MCF 10A (cell line): ENCODE data around the gene SPATA31C1. TPM values are rescaled to one million over a fixed set of nuclear protein-coding genes. Genes with fewer than 3 reads are reported as not detected.
"Not testable (repeated sequence)": the region's sequence is repeated elsewhere in the genome, so short reads cannot be mapped to it uniquely, and the experiment has no call there.

ENCODE experiments used
- BruUV-seq: library from RNA; stranded (reverse); fragments of 400-500 nt; replicated peaks from 2 replicates; lab custom pipeline; 2021; lab: Mats Ljungman, UMichigan
- CTCF ChIA-PET: fragments of 300-600 bp; sonication (Branson Sonifier 250); formaldehyde crosslinking; extraction: SDS; loops from one replicate; lab custom pipeline; 2021; ENCODE audit warnings: antibody characterized with exemption, inconsistent platforms; lab: Yijun Ruan, JAX
- POLR2A ChIA-PET: fragments of 300-600, 350-650 bp; sonication (Branson Sonifier 250); formaldehyde crosslinking; extraction: SDS; loops from one replicate; lab custom pipeline; 2020; ENCODE audit warnings: antibody characterized with exemption, inconsistent platforms; lab: Yijun Ruan, JAX
- DNase-seq: peaks from one replicate; pipeline ENCODE4 v3.0.0-alpha.2; 2018; ENCODE audit not compliant: unreplicated experiment
- H3K27ac Mint-ChIP-seq: one replicate; pipeline ENCODE4 v1.8.0; 2022; ENCODE audit warnings: mild to moderate bottlenecking, low read depth, mixed read lengths; ENCODE audit not compliant: unreplicated experiment
- H3K27me3 Mint-ChIP-seq: one replicate; pipeline ENCODE4 v1.8.0; 2022; ENCODE audit warnings: mixed read lengths; ENCODE audit not compliant: insufficient read depth, unreplicated experiment
- H3K36me3 Mint-ChIP-seq: one replicate; pipeline ENCODE4 v1.8.0; 2022; ENCODE audit warnings: mild to moderate bottlenecking, moderate library complexity, mixed read lengths; ENCODE audit not compliant: insufficient read depth, unreplicated experiment
- H3K4me1 Mint-ChIP-seq: one replicate; pipeline ENCODE4 v1.8.0; 2022; ENCODE audit warnings: mixed read lengths; ENCODE audit not compliant: insufficient read depth, unreplicated experiment
- H3K4me3 Mint-ChIP-seq: one replicate; pipeline ENCODE4 v1.8.0; 2022; ENCODE audit warnings: mild to moderate bottlenecking, moderate library complexity, mixed read lengths; ENCODE audit not compliant: unreplicated experiment
- H3K9me3 Mint-ChIP-seq: one replicate; pipeline ENCODE4 v1.8.0; 2022; ENCODE audit warnings: mixed read lengths; ENCODE audit not compliant: unreplicated experiment
- intact Hi-C: fragments of 100-400 bp; cut with micrococcal nuclease; formaldehyde crosslinking; loops from 2 replicates; pipeline ENCODE4 v1.14.1; 2022
- total RNA-seq: library from RNA; stranded (reverse); gene quantifications from 2 replicates; pipeline ENCODE4 v1.2.3, GENCODE V29; 2022
- TF ChIP-seq, protein P1 (sequence below): fragments of 200-600 bp; IDR thresholded peaks from one replicate; pipeline ENCODE4 v1.8.0; 2022; ENCODE audit warnings: antibody characterized with exemption, mild to moderate bottlenecking; ENCODE audit not compliant: unreplicated experiment

SPATA31C1 gene
- total RNA-seq, 1 experiment from 2014 or later = not detected

GRCh38 chr9:87894998-87895625 is 22.6 kb upstream of the SPATA31C1 start:
- Mint-ChIP-seq H3K9me3 (peaks cover 7% of the 10 kb centered on the region), H3K4me3 (no peak overlapping the region), H3K36me3 (no peaks in the 10 kb centered on the region), H3K4me1 (peaks cover 5% of the 10 kb centered on the region), H3K27ac (no peak overlapping the region), H3K27me3 (no peaks in the 10 kb centered on the region)
- DNase-seq = no peak
- ChIA-PET POLR2A (interaction anchor here (0.7 to 0.9 kb wide), 2 partner anchors 16 to 181 kb away, joined by 4 to 5 read pairs; no protein-coding TSS in a partner anchor), CTCF (interaction anchor here (0.6 kb wide), 1 partner anchor 401 kb away, joined by 3 read pairs; no protein-coding TSS in a partner anchor)
- TF ChIP-seq, protein P1, sequence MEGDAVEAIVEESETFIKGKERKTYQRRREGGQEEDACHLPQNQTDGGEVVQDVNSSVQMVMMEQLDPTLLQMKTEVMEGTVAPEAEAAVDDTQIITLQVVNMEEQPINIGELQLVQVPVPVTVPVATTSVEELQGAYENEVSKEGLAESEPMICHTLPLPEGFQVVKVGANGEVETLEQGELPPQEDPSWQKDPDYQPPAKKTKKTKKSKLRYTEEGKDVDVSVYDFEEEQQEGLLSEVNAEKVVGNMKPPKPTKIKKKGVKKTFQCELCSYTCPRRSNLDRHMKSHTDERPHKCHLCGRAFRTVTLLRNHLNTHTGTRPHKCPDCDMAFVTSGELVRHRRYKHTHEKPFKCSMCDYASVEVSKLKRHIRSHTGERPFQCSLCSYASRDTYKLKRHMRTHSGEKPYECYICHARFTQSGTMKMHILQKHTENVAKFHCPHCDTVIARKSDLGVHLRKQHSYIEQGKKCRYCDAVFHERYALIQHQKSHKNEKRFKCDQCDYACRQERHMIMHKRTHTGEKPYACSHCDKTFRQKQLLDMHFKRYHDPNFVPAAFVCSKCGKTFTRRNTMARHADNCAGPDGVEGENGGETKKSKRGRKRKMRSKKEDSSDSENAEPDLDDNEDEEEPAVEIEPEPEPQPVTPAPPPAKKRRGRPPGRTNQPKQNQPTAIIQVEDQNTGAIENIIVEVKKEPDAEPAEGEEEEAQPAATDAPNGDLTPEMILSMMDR = no peak
- intact Hi-C loops = no loop called here
- BruUV-seq = no TSS peak

GRCh38 chr9:87896891-87897290 is 20.9 kb upstream of the SPATA31C1 start:
- ChIA-PET CTCF (interaction anchor here (0.9 kb wide), 1 partner anchor 86 kb away, joined by 3 read pairs; no protein-coding TSS in a partner anchor), POLR2A (no interaction called here)
- Mint-ChIP-seq H3K27me3 (no peaks in the 10 kb centered on the region), H3K9me3 (peaks cover 17% of the 10 kb centered on the region), H3K4me3 (no peak overlapping the region), H3K4me1 (peaks cover 5% of the 10 kb centered on the region), H3K27ac (no peak overlapping the region), H3K36me3 (no peaks in the 10 kb centered on the region)
- BruUV-seq = no TSS peak
- TF ChIP-seq, protein P1 = no peak
- no peak for DNase-seq
- intact Hi-C loops = no loop called here

- CTCF ChIA-PET = interaction anchor here (0.7 kb wide), 1 partner anchor 63 kb away, joined by 3 read pairs; no protein-coding TSS in a partner anchor
- H3K4me1 Mint-ChIP-seq = peaks cover 5% of the 10 kb centered on the region
These were observed 19.6 kb upstream of the SPATA31C1 start for GRCh38 chr9:87898151-87898550.

DNA sequence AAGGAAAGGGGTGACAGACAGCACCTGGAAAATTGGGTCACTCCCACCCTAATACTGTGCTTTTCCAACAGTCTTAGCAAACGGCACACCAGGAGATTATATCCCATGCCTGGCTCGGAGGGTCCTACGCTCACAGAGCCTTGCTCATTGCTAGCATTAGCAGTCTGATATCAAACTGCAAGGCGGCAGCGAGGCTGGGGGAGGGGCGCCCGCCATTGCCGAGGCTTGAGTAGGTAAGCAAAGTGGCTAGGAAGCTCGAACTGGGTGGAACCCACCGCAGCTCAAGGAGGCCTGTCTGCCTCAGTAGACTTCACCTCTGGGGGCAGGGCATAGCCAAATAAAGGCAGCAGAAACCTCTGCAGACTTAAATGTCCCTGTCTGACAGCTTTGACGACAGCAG is 15.4 kb upstream of the SPATA31C1 start:
- POLR2A ChIA-PET, H3K27ac Mint-ChIP-seq, intact Hi-C loops, DNase-seq, CTCF ChIA-PET, BruUV-seq, H3K27me3 Mint-ChIP-seq, H3K4me3 Mint-ChIP-seq, H3K4me1 Mint-ChIP-seq, H3K36me3 Mint-ChIP-seq: not testable (repeated sequence)
- H3K9me3 Mint-ChIP-seq = peaks cover 32% of the 10 kb centered on the region

More at GRCh38 chr9:87898151-87898550, 19.6 kb upstream of the SPATA31C1 start:
- H3K9me3 Mint-ChIP-seq = peaks cover 20% of the 10 kb centered on the region
- TF ChIP-seq, protein P1 = no peak
- intact Hi-C loops = no loop called here
- DNase-seq = no peak
- no TSS peak for BruUV-seq
- POLR2A ChIA-PET = no interaction called here
- H3K36me3 Mint-ChIP-seq = no peaks in the 10 kb centered on the region
- no peak overlapping the region for H3K27ac Mint-ChIP-seq
- no peak overlapping the region for H3K4me3 Mint-ChIP-seq
- H3K27me3 Mint-ChIP-seq = peaks cover 2% of the 10 kb centered on the region
